AG04449 (cell line): ENCODE data around the gene ZNF174.

Experiments used
- CTCF ChIA-PET: fragments of 350-600 bp; formaldehyde crosslinking; extraction: SDS; loops from one replicate; lab custom pipeline; 2021; ENCODE audit warnings: antibody characterized with exemption; lab: Yijun Ruan, JAX
- POLR2A ChIA-PET: fragments of 400-600, 350-600 bp; formaldehyde crosslinking; extraction: SDS; loops from one replicate; lab custom pipeline; 2020; ENCODE audit warnings: antibody characterized with exemption, inconsistent platforms; lab: Yijun Ruan, JAX
- DNase-seq: peaks from one replicate; pipeline ENCODE4 v3.0.0-alpha.2; 2010; ENCODE audit warnings: low read depth, low spot score
- H3K4me3 ChIP-seq: 2 replicates; pipeline ENCODE4 v1.5.1; 2011; ENCODE audit warnings: low read depth, mild to moderate bottlenecking, control low read depth, low read length
- CTCF ChIP-seq: IDR thresholded peaks from one replicate; pipeline ENCODE4 v1.5.1; 2011; ENCODE audit warnings: mild to moderate bottlenecking, moderate library complexity, low read length, control low read depth, inconsistent platforms; ENCODE audit not compliant: insufficient read depth; ENCODE audit errors: missing control alignments

The ZNF174 gene

GRCh38 chr16:3364774-3365427 is 36.1 kb upstream of the ZNF174 start:
- H3K4me3 ChIP-seq, result peak overlapping the region; percentile 75
- ChIA-PET POLR2A (no interaction called here), CTCF (interaction anchor here (1.0 kb wide), 1 partner anchor 10 kb away, joined by 3 read pairs; no protein-coding TSS in a partner anchor)
- no peak for TF ChIP-seq CTCF
- peak; percentile 62 for DNase-seq

- CTCF ChIA-PET, result no interaction called here
- POLR2A ChIA-PET, result no interaction called here
- TF ChIP-seq CTCF, result no peak
- DNase-seq, result no peak
- no peak overlapping the region for H3K4me3 ChIP-seq
Observed at GRCh38 chr16:3369073-3369472, 31.9 kb upstream of the ZNF174 start.

- POLR2A ChIA-PET, result no interaction called here
- TF ChIP-seq CTCF, result no peak
- CTCF ChIA-PET, result no interaction called here
- H3K4me3 ChIP-seq, result no peak overlapping the region
- DNase-seq, result no peak
Observed at GRCh38 chr16:3375680-3376079, 25.3 kb upstream of the ZNF174 start.

GRCh38 chr16:3377917-3378316 is 23.1 kb upstream of the ZNF174 start:
- CTCF ChIA-PET, result no interaction called here
- DNase-seq, result no peak
- H3K4me3 ChIP-seq, result no peak overlapping the region
- TF ChIP-seq CTCF, result no peak
- POLR2A ChIA-PET, result no interaction called here

GRCh38 chr16:3383045-3383448 is 18.0 kb upstream of the ZNF174 start:
- no peak for TF ChIP-seq CTCF
- ChIA-PET POLR2A (no interaction called here), CTCF (no interaction called here)
- no peak for DNase-seq
- no peak overlapping the region for H3K4me3 ChIP-seq

GRCh38 chr16:3388325-3388724 is 12.7 kb upstream of the ZNF174 start:
- no peak for TF ChIP-seq CTCF
- no peak for DNase-seq
- ChIA-PET POLR2A (interaction anchor here (1.5 kb wide), 1 partner anchor 13 kb away, joined by 4 read pairs; the partner anchor contains the start of genes ZNF174 and ZSCAN32), CTCF (no interaction called here)
- H3K4me3 ChIP-seq, result no peak overlapping the region
